ACC112 (cell line): Measurements from ENCODE around the gene SLC24A3.

Source experiments
- H2AFZ ChIP-seq: fragments of 200-600 bp; sonication (generic); one replicate; pipeline ENCODE4 v1.6.0; 2017; ENCODE audit warnings: antibody characterized with exemption, low read length; ENCODE audit not compliant: unreplicated experiment
- H3K27ac ChIP-seq: fragments of 200-600 bp; sonication (generic); 2 replicates; pipeline ENCODE4 v1.5.1; 2014; ENCODE audit warnings: low read depth, mild to moderate bottlenecking, antibody characterized with exemption, low read length, moderate library complexity
- H3K27me3 ChIP-seq: fragments of 200-600 bp; sonication (generic); 2 replicates; pipeline ENCODE4 v1.6.1; 2014; ENCODE audit warnings: mild to moderate bottlenecking, antibody characterized with exemption, low read length, moderate library complexity, mixed read lengths; ENCODE audit not compliant: insufficient read depth
- H3K36me3 ChIP-seq: fragments of 200-600 bp; sonication (generic); 2 replicates; pipeline ENCODE4 v1.6.1; 2016; ENCODE audit warnings: mild to moderate bottlenecking, antibody characterized with exemption, low read length, moderate library complexity, mixed read lengths; ENCODE audit not compliant: insufficient read depth
- H3K4me1 ChIP-seq: fragments of 200-600 bp; sonication (generic); one replicate; pipeline ENCODE4 v1.6.1; 2016; ENCODE audit warnings: low read length, mixed read lengths; ENCODE audit not compliant: insufficient read depth, unreplicated experiment, control insufficient read depth
- H3K4me3 ChIP-seq: fragments of 200-600 bp; sonication (generic); 2 replicates; pipeline ENCODE4 v1.5.1; 2014; ENCODE audit warnings: mild to moderate bottlenecking, low read depth, low read length
- H3K79me2 ChIP-seq: fragments of 200-600 bp; sonication (generic); one replicate; pipeline ENCODE4 v1.6.0; 2016; ENCODE audit warnings: low read length; ENCODE audit not compliant: control insufficient read depth, unreplicated experiment, insufficient read depth

SLC24A3 gene

GRCh38 chr20:19272976-19273654, 60.7 kb downstream of the SLC24A3 start:
- Histone ChIP-seq H3K36me3 (no peaks in the 10 kb centered on the region), H3K27me3 (no peaks in the 10 kb centered on the region), H3K79me2 (no peaks in the 10 kb centered on the region), H3K4me1 (no peaks in the 10 kb centered on the region), H3K27ac (no peak overlapping the region), H2AFZ (no peak overlapping the region), H3K4me3 (no peak overlapping the region)

- no peak overlapping the region for H3K4me3 ChIP-seq
- no peak overlapping the region for H2AFZ ChIP-seq
- no peak overlapping the region for H3K27ac ChIP-seq
- no peaks in the 10 kb centered on the region for H3K36me3 ChIP-seq
- no peaks in the 10 kb centered on the region for H3K79me2 ChIP-seq
- H3K4me1 ChIP-seq = no peaks in the 10 kb centered on the region
- no peaks in the 10 kb centered on the region for H3K27me3 ChIP-seq
These were observed 61.6 kb downstream of the SLC24A3 start for GRCh38 chr20:19274001-19274400.

GRCh38 chr20:19274412-19275015, 62.1 kb downstream of the SLC24A3 start:
- Histone ChIP-seq H3K27ac (no peak overlapping the region), H3K4me1 (no peaks in the 10 kb centered on the region), H3K79me2 (no peaks in the 10 kb centered on the region), H3K27me3 (no peaks in the 10 kb centered on the region), H2AFZ (no peak overlapping the region), H3K36me3 (no peaks in the 10 kb centered on the region), H3K4me3 (no peak overlapping the region)

- H3K36me3 ChIP-seq = no peaks in the 10 kb centered on the region
- H3K4me1 ChIP-seq = no peaks in the 10 kb centered on the region
- no peaks in the 10 kb centered on the region for H3K27me3 ChIP-seq
- H2AFZ ChIP-seq = no peak overlapping the region
- H3K4me3 ChIP-seq = no peak overlapping the region
- H3K79me2 ChIP-seq = no peaks in the 10 kb centered on the region
- H3K27ac ChIP-seq = no peak overlapping the region
These were observed 62.7 kb downstream of the SLC24A3 start for GRCh38 chr20:19275038-19275629.

- Histone ChIP-seq H3K4me3 (no peak overlapping the region), H2AFZ (no peak overlapping the region), H3K79me2 (no peaks in the 10 kb centered on the region), H3K4me1 (no peaks in the 10 kb centered on the region), H3K27me3 (no peaks in the 10 kb centered on the region), H3K27ac (no peak overlapping the region), H3K36me3 (no peaks in the 10 kb centered on the region)
These were observed 63.2 kb downstream of the SLC24A3 start for GRCh38 chr20:19275630-19276071.

GRCh38 chr20:19277381-19277780, 64.9 kb downstream of the SLC24A3 start:
- Histone ChIP-seq H3K36me3 (no peaks in the 10 kb centered on the region), H3K27me3 (no peaks in the 10 kb centered on the region), H3K27ac (no peak overlapping the region), H3K4me3 (no peak overlapping the region), H3K79me2 (no peaks in the 10 kb centered on the region), H3K4me1 (no peaks in the 10 kb centered on the region), H2AFZ (no peak overlapping the region)

- Histone ChIP-seq H3K4me1 (no peaks in the 10 kb centered on the region), H3K4me3 (no peak overlapping the region), H3K27me3 (no peaks in the 10 kb centered on the region), H2AFZ (no peak overlapping the region), H3K36me3 (no peaks in the 10 kb centered on the region), H3K27ac (no peak overlapping the region), H3K79me2 (no peaks in the 10 kb centered on the region)
These were observed 71.1 kb downstream of the SLC24A3 start for GRCh38 chr20:19283490-19284025.

GRCh38 chr20:19284400-19285178, 72.1 kb downstream of the SLC24A3 start:
- Histone ChIP-seq H3K4me3 (no peak overlapping the region), H2AFZ (no peak overlapping the region), H3K4me1 (no peaks in the 10 kb centered on the region), H3K27ac (no peak overlapping the region), H3K36me3 (no peaks in the 10 kb centered on the region), H3K79me2 (no peaks in the 10 kb centered on the region), H3K27me3 (no peaks in the 10 kb centered on the region)

GRCh38 chr20:19285436-19285835, 73.0 kb downstream of the SLC24A3 start:
- Histone ChIP-seq H3K4me3 (no peak overlapping the region), H2AFZ (no peak overlapping the region), H3K36me3 (no peaks in the 10 kb centered on the region), H3K27ac (no peak overlapping the region), H3K4me1 (no peaks in the 10 kb centered on the region), H3K27me3 (no peaks in the 10 kb centered on the region), H3K79me2 (no peaks in the 10 kb centered on the region)

- Histone ChIP-seq H3K27ac (no peak overlapping the region), H3K4me1 (no peaks in the 10 kb centered on the region)
These were observed 75.6 kb downstream of the SLC24A3 start for GRCh38 chr20:19288061-19288460.

More at GRCh38 chr20:19288061-19288460, 75.6 kb downstream of the SLC24A3 start:
- H2AFZ ChIP-seq = no peak overlapping the region
- no peaks in the 10 kb centered on the region for H3K36me3 ChIP-seq
- H3K79me2 ChIP-seq = no peaks in the 10 kb centered on the region
- H3K4me3 ChIP-seq = no peak overlapping the region
- no peaks in the 10 kb centered on the region for H3K27me3 ChIP-seq
